AG10803 (cell line): ENCODE data around the gene EPS8L2.

Experiments used
- DNase-seq: peaks from one replicate; pipeline ENCODE4 v3.0.0; 2010; ENCODE audit warnings: low read depth
- H3K4me3 ChIP-seq: 2 replicates; pipeline ENCODE4 v1.5.1; 2011; ENCODE audit warnings: mild to moderate bottlenecking, low read length, control low read depth
- TF ChIP-seq, protein P1 (sequence below): conservative IDR thresholded peaks from 2 replicates; pipeline ENCODE4 v1.5.1; 2011; ENCODE audit warnings: mild to moderate bottlenecking, low read length, control low read depth, inconsistent platforms

The EPS8L2 gene

DNA sequence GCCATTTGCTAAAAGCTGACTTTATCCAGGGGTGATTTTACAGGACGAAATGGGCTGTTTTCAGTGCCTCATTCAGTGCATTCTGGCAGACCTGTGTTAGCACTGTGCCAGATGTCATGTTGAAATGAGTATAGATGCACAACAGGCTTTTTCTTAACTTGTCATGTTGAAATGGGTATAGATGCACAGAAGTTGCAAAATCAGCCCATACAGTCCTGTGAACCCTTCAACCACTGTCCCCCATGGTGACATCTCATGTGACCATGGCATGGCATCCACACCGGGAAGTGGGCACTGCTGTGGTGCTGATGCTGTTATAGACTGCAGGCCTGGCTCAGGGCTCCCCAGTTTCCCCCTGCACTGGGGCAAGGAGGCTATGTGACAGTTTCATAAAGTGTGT lies 43.7 kb downstream of the EPS8L2 start:
- TF ChIP-seq, protein P1, sequence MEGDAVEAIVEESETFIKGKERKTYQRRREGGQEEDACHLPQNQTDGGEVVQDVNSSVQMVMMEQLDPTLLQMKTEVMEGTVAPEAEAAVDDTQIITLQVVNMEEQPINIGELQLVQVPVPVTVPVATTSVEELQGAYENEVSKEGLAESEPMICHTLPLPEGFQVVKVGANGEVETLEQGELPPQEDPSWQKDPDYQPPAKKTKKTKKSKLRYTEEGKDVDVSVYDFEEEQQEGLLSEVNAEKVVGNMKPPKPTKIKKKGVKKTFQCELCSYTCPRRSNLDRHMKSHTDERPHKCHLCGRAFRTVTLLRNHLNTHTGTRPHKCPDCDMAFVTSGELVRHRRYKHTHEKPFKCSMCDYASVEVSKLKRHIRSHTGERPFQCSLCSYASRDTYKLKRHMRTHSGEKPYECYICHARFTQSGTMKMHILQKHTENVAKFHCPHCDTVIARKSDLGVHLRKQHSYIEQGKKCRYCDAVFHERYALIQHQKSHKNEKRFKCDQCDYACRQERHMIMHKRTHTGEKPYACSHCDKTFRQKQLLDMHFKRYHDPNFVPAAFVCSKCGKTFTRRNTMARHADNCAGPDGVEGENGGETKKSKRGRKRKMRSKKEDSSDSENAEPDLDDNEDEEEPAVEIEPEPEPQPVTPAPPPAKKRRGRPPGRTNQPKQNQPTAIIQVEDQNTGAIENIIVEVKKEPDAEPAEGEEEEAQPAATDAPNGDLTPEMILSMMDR, result no peak
- DNase-seq, result no peak
- no peak overlapping the region; the same call in 1 of the 2 replicates for H3K4me3 ChIP-seq

DNA sequence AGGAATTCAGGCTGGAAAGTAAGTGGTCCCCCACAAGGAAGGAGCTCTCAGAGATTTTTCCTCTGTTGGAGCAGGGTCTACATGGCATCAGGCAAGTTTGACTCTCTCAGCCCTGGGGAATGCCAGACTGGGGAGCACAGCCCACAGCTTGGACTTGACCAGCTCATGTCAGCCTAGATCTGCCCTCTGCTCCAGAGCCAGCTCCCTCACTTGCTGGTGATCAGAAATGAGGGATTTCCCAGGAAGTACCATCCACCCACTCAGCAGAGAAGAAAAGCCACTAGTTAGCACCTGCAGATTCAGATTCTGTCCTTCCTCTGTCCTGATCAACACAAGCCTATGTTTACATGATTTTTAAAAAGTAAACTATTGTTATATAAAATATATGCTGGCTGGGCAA lies 54.2 kb downstream of the EPS8L2 start:
- TF ChIP-seq, protein P1, result no peak
- H3K4me3 ChIP-seq, result no peak overlapping the region
- DNase-seq, result no peak

GRCh38 chr11:761526-762108 lies 55.6 kb downstream of the EPS8L2 start:
- no peak for DNase-seq
- TF ChIP-seq, protein P1, result no peak
- H3K4me3 ChIP-seq, result no peak overlapping the region

- TF ChIP-seq, protein P1, result peak; percentile 50
- DNase-seq, result peak; percentile 89
- H3K4me3 ChIP-seq, result no peak overlapping the region
These were observed 56.5 kb downstream of the EPS8L2 start for GRCh38 chr11:762421-763072.

DNA sequence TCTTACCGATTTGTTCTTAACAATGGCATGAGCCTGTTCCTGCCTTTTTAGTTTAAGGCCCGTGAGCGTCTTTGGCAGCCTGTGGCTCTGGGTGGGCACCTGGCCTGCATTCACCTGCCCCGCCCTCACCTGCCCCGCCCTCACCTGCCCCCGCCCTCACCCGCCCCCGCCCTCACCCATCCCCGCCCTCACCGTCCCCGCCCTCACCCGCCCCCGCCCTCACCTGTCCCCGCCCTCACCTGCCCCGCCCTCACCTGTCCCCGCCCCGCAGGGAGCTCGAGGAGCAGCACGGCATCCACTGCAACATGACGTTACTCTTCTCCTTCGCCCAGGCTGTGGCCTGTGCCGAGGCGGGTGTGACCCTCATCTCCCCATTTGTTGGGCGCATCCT lies 57.0 kb downstream of the EPS8L2 start:
- DNase-seq, result no peak
- H3K4me3 ChIP-seq, result no peak overlapping the region
- TF ChIP-seq, protein P1, result no peak

DNA sequence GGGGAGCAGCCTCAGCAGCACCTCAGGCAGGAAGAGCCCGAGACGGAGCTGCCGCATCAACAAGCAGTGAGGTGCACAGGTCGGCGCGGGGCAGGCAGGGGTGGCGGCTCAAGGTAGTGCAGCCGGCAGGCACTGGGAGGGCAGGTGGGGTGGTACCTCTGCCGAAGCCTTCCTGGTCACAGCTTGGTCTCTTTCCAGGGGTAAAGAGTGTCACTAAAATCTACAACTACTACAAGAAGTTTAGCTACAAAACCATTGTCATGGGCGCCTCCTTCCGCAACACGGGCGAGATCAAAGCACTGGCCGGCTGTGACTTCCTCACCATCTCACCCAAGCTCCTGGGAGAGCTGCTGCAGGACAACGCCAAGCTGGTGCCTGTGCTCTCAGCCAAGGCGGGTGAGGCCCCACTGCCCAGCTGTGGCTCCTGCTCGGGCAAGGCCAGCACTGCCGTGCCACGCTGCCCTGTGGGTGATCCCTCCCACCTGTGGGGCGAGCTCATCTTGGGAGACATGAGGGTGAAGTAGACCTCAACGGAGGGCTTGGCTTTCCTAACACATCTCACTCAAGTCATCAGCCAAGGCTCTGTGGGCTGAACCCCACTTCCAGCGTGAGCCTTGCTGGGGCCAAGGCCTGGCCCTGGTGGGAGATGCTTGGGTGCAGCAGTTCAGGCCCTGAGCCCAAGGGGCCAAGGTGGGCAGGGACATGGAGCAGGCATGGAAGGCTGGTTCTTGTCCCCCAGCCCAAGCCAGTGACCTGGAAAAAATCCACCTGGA lies 57.7 kb downstream of the EPS8L2 start:
- H3K4me3 ChIP-seq, result no peak overlapping the region

More for the DNA sequence above, 57.7 kb downstream of the EPS8L2 start:
- TF ChIP-seq, protein P1, result no peak
- DNase-seq, result no peak
